Hepatocyte (in vitro differentiated cells): Measurements from ENCODE around the gene BAHCC1. TPM values are rescaled to one million over a fixed set of nuclear protein-coding genes. Genes with fewer than 3 reads are reported as not detected.

Source experiments
- DNase-seq: peaks from one replicate; pipeline ENCODE4 v3.0.0-alpha.2; 2016; ENCODE audit warnings: low spot score
- H2AFZ ChIP-seq: fragments of 200-600 bp; sonication (generic); 2 replicates; pipeline ENCODE4 v1.6.0; 2016; ENCODE audit warnings: antibody characterized with exemption, mild to moderate bottlenecking
- H3K27ac ChIP-seq: fragments of 200-600 bp; sonication (generic); 2 replicates; pipeline ENCODE4 v1.5.1; 2016; ENCODE audit warnings: mild to moderate bottlenecking
- H3K27me3 ChIP-seq: fragments of 200-600 bp; sonication (generic); 2 replicates; pipeline ENCODE4 v1.6.1; 2016
- H3K36me3 ChIP-seq: fragments of 200-600 bp; sonication (generic); replicated peaks from 2 replicates; pipeline ENCODE4 v1.5.1; 2016; ENCODE audit warnings: low read depth; ENCODE audit not compliant: insufficient read depth
- H3K4me1 ChIP-seq: fragments of 200-600 bp; sonication (generic); 2 replicates; pipeline ENCODE4 v1.5.1; 2016; ENCODE audit warnings: mild to moderate bottlenecking, moderate library complexity; ENCODE audit not compliant: insufficient read depth
- H3K4me2 ChIP-seq: fragments of 200-600 bp; sonication (generic); 2 replicates; pipeline ENCODE4 v1.6.0; 2016
- H3K4me3 ChIP-seq: fragments of 200-600 bp; sonication (generic); 2 replicates; pipeline ENCODE4 v1.5.1; 2016; ENCODE audit warnings: mild to moderate bottlenecking
- H3K79me2 ChIP-seq: fragments of 200-600 bp; sonication (generic); 2 replicates; pipeline ENCODE4 v1.6.0; 2017; ENCODE audit warnings: mild to moderate bottlenecking
- H3K9me2 ChIP-seq: fragments of 200-600 bp; sonication (generic); replicated peaks from 2 replicates; pipeline ENCODE4 v1.6.0; 2017; ENCODE audit warnings: mild to moderate bottlenecking; ENCODE audit not compliant: insufficient read depth
- H3K9me3 ChIP-seq: fragments of 200-600 bp; sonication (generic); 2 replicates; pipeline ENCODE4 v1.5.1; 2016; ENCODE audit warnings: low read depth, mild to moderate bottlenecking
- H4K20me1 ChIP-seq: fragments of 200-600 bp; sonication (generic); 2 replicates; pipeline ENCODE4 v1.6.0; 2016; ENCODE audit warnings: mild to moderate bottlenecking; ENCODE audit not compliant: insufficient read depth, poor library complexity, severe bottlenecking
- EZH2 ChIP-seq: fragments of 200-600 bp; sonication (generic); IDR thresholded peaks from 2 replicates; pipeline ENCODE4 v1.6.1; 2016; ENCODE audit warnings: antibody characterized with exemption, mild to moderate bottlenecking, borderline replicate concordance
- EZH2phosphoT487 ChIP-seq: fragments of 200-600 bp; sonication (generic); IDR thresholded peaks from one replicate; pipeline ENCODE4 v1.6.1; 2018; ENCODE audit warnings: antibody characterized with exemption, mild to moderate bottlenecking, low read depth, moderate library complexity; ENCODE audit not compliant: unreplicated experiment, severe bottlenecking
- WGBS: methylation state at CpG from one replicate; pipeline ENCODE4 v1.1.6; 2016; ENCODE audit warnings: low lambda C conversion rate; ENCODE audit errors: missing lambda C conversion rate; 5-methylcytosine and 5-hydroxymethylcytosine counted together
- polyA plus RNA-seq: library from polyadenylated mRNA; unstranded; fragments of >200 nt; fragmentation: Nextera tagmentation; extraction: Ambion mirVana; gene quantifications from 2 replicates; pipeline ENCODE4 v1.2.1, GENCODE V29; 2016
- total RNA-seq: library from RNA; depleted of rRNA; stranded (reverse); fragments of >200 nt; gene quantifications from 2 replicates; pipeline ENCODE4 v1.2.3, GENCODE V29; 2014
- TF ChIP-seq, protein P1 (sequence below): fragments of 200-600 bp; sonication (generic); IDR thresholded peaks from 2 replicates; pipeline ENCODE4 v1.5.1; 2016; ENCODE audit warnings: antibody characterized with exemption, mild to moderate bottlenecking; ENCODE audit not compliant: poor library complexity

The BAHCC1 gene
- total and polyA plus RNA-seq, 2 experiments from 2014 or later = 6.4 to 6.6 TPM

DNA sequence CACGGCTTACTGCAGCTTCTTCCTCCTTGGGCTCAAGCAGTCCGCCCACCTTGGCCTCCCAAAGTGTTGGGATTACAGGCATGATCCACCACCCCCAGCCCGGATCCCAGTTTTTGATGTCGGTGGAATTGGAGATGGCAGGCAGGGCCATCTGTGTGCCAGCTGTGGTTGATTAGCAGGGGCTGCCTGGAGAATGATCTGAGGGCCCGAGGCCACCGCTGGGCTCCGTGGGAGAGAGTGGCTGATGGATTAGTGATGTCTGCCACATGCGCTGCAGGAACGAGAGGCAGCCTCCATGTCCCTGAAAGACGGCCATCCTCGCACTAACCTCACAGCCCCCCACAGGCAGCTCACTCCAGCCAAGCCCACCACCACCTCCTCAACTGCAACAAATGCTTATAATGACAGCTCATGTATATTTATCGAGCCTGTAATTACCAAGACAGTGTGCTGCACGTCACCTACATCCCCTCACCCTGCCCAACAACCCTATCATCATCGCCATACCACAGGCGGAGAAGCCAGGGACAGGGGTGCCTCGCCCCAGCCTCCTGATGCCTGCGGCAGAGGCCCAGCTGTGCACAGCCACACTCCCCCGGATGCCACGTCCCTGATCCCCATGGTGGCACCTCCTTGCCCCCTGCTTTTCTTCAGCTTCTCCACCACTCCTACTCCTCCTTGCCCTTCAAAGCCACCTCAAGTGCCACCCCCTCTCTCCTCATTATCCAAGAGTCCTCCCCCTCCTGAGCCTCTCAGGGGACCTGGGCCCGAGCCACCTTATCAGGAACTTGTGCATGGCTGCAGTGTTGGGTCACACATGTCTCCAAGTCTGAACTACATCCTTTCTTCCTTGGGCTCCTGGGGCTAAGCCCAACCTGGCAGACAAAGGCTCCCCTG, 84.2 kb downstream of the BAHCC1 start:
- Histone ChIP-seq H3K4me1 (peaks cover 13% of the 10 kb centered on the region), H3K27me3 (no peaks in the 10 kb centered on the region), H3K9me2 (no peaks in the 10 kb centered on the region), H3K27ac (no peak overlapping the region), H4K20me1 (no peaks in the 10 kb centered on the region), H3K79me2 (peaks cover 3% of the 10 kb centered on the region), H3K4me2 (no peak overlapping the region), H3K36me3 (no peaks in the 10 kb centered on the region), H3K9me3 (no peaks in the 10 kb centered on the region), H3K4me3 (no peak overlapping the region), H2AFZ (no peak overlapping the region)
- TF ChIP-seq, protein P1, sequence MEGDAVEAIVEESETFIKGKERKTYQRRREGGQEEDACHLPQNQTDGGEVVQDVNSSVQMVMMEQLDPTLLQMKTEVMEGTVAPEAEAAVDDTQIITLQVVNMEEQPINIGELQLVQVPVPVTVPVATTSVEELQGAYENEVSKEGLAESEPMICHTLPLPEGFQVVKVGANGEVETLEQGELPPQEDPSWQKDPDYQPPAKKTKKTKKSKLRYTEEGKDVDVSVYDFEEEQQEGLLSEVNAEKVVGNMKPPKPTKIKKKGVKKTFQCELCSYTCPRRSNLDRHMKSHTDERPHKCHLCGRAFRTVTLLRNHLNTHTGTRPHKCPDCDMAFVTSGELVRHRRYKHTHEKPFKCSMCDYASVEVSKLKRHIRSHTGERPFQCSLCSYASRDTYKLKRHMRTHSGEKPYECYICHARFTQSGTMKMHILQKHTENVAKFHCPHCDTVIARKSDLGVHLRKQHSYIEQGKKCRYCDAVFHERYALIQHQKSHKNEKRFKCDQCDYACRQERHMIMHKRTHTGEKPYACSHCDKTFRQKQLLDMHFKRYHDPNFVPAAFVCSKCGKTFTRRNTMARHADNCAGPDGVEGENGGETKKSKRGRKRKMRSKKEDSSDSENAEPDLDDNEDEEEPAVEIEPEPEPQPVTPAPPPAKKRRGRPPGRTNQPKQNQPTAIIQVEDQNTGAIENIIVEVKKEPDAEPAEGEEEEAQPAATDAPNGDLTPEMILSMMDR = no peak
- no peak for TF ChIP-seq EZH2
- no peak for TF ChIP-seq EZH2phosphoT487
- DNase-seq = no peak
- 83% methylated on average over 20 of the region's 20 CpGs for WGBS

DNA sequence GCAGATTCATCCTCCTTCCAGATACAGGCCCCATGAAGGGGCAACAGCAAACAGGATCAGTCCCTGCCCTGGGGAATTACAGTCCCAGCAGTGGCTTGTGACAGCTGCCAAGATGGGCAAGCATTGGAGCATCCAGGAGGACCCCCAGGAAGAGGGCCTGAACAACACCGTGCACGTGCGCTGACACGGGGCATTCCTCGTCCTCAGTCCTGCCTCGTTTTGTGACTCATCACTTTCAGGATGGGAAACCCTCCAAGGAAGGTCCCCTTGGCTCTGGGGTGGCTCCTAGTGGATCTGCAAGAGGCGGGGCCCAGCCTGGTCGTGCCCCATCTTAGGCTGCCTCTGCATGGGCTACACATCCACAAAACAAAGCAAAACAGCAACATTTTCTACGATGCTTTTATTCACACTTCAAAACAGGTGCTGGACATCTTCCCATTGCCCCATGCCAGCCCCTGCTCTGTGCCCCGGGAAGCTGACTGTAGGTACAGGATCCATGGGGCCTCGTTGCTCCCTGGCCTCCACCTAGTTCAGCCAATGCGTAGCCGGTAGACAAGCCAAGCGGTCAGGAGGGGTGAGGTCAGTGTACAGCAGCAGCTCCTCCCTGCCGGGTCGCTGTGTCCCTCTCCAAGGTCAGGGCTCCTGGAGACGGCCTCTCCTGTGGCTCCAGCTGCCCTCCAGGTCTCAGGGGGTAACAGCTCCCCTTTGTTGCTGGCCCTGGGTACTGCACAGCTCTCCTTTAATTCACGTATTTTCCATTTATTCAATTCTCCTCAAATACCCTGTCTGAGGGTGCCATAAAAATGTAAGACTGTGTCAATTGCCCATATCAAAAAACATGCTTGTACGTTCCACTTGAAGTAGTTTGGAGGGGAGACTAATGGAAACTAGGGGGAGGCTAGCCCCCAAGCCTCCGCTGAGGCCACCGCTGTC, 85.1 kb downstream of the BAHCC1 start:
- no peaks in the 10 kb centered on the region for H4K20me1 ChIP-seq
- H2AFZ ChIP-seq = no peak overlapping the region
- H3K27me3 ChIP-seq = no peaks in the 10 kb centered on the region
- no peaks in the 10 kb centered on the region for H3K36me3 ChIP-seq
- H3K4me1 ChIP-seq = peaks cover 16% of the 10 kb centered on the region
- no peak for TF ChIP-seq EZH2phosphoT487
- TF ChIP-seq, protein P1 = no peak
- no peak for TF ChIP-seq EZH2
- no peak for DNase-seq
- no peak overlapping the region for H3K27ac ChIP-seq
- no peaks in the 10 kb centered on the region for H3K9me3 ChIP-seq
- H3K79me2 ChIP-seq = peaks cover 3% of the 10 kb centered on the region
- H3K4me3 ChIP-seq = no peak overlapping the region
- H3K9me2 ChIP-seq = no peaks in the 10 kb centered on the region
- H3K4me2 ChIP-seq = no peak overlapping the region
- WGBS = 78% methylated on average over 21 of the region's 21 CpGs

DNA sequence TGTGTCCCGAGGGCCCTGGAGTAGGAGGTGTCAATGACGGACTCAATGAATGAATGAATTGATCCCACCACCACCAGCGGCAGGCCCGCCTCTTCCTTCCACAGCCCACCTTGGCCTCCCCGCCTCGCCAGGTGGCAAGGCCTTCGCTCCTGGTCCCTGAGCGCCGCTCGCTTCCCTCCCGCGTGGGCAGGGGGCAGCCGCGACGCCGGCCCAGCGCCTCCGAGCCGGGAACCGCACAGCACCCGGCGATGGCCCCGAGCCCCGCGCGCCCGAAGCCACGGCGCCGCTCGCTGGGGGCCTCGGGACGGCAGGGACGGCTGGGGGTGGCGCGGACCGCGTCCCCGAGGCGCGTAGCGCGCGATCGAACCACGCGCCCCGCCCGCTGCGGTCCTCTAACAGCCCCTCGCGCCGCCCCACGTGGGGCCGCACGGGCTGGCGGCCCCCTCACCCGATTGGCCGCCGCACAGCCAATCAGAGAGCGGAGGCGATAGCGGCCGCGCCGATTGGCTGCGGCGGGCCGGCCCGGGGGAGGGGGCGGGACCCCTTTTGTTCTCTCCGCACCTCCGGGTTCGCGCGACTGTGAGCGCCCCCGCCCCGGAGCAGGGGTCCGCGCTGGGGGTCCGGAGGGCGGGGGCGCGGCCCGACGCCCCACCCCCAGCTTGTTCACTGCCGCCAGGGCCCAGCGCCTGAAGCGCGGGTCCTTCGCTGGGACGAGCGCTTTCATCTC, 86.0 kb downstream of the BAHCC1 start:
- peak overlapping the region; percentile 21 for H3K4me3 ChIP-seq
- DNase-seq = peak; percentile 79
- no peak overlapping the region for H3K27ac ChIP-seq
- no peak for TF ChIP-seq EZH2
- TF ChIP-seq, protein P1 = no peak
- no peak for TF ChIP-seq EZH2phosphoT487
- H3K9me3 ChIP-seq = no peaks in the 10 kb centered on the region
- peaks cover 16% of the 10 kb centered on the region for H3K4me1 ChIP-seq
- H4K20me1 ChIP-seq = no peaks in the 10 kb centered on the region
- peak overlapping the region; percentile 56 for H2AFZ ChIP-seq
- H3K36me3 ChIP-seq = no peaks in the 10 kb centered on the region
- H3K9me2 ChIP-seq = no peaks in the 10 kb centered on the region
- WGBS = 28% methylated on average over 42 of the region's 94 CpGs
- peaks cover 3% of the 10 kb centered on the region for H3K79me2 ChIP-seq
- peak overlapping the region; percentile 91 for H3K4me2 ChIP-seq
- no peaks in the 10 kb centered on the region for H3K27me3 ChIP-seq
